H1 (cell line): ENCODE measurements around the gene AGGF1. TPM values are rescaled to one million over a fixed set of nuclear protein-coding genes. Genes with fewer than 3 reads are reported as not detected.

Experiments used
- CTCF ChIA-PET: fragments of 300-600 bp; sonication (Branson Sonifier 250); formaldehyde crosslinking; loops from one replicate; lab custom pipeline; 2021; ENCODE audit not compliant: partially characterized antibody; lab: Charles Lee
- POLR2A ChIA-PET: fragments of 300-600 bp; sonication (Branson Sonifier 250); formaldehyde crosslinking; loops from one replicate; lab custom pipeline; 2021; ENCODE audit warnings: inconsistent platforms; ENCODE audit not compliant: partially characterized antibody; lab: Charles Lee
- DNase-seq, 2 experiments: peaks; one replicate each; pipeline versions ENCODE4 v3.0.0 to v3.0.0-alpha.2; 2010 to 2022; ENCODE audit warnings: low spot score in 2 of 2, low read depth in 1 of 2, mixed read lengths in 1 of 2
- FAIRE-seq: peaks from 2 replicates; lab custom pipeline; 2011; peaks lifted over from hg19 to GRCh38; lab: Jason Lieb, UNC
- H2AFZ ChIP-seq: 2 replicates; pipeline ENCODE4 v1.8.1; 2012; ENCODE audit warnings: low read length, inconsistent platforms
- H2AK5ac ChIP-seq: 2 replicates; pipeline ENCODE4 v1.6.1; 2013; ENCODE audit warnings: low read depth, low read length
- H2BK120ac ChIP-seq: replicated peaks from 2 replicates; pipeline ENCODE3; 2013; ENCODE audit warnings: low read depth, low read length, inconsistent platforms
- H2BK12ac ChIP-seq: 2 replicates; pipeline ENCODE4 v1.6.1; 2013; ENCODE audit warnings: low read depth, low read length
- H2BK15ac ChIP-seq: 2 replicates; pipeline ENCODE4 v1.6.1; 2013; ENCODE audit warnings: low read length
- H2BK20ac ChIP-seq: 2 replicates; pipeline ENCODE4 v1.6.1; 2013; ENCODE audit warnings: low read length
- H2BK5ac ChIP-seq: 2 replicates; pipeline ENCODE4 v1.6.1; 2013; ENCODE audit warnings: low read depth, low read length
- H3K14ac ChIP-seq: 2 replicates; pipeline ENCODE4 v1.6.1; 2013; ENCODE audit warnings: inconsistent platforms; ENCODE audit not compliant: insufficient read length
- H3K18ac ChIP-seq: 2 replicates; pipeline ENCODE4 v1.6.1; 2013; ENCODE audit warnings: low read length; ENCODE audit errors: extremely low read depth
- H3K23ac ChIP-seq: 2 replicates; pipeline ENCODE4 v1.6.1; 2013; ENCODE audit warnings: inconsistent platforms; ENCODE audit not compliant: insufficient read length
- H3K23me2 ChIP-seq: 2 replicates; pipeline ENCODE4 v1.6.1; 2013; ENCODE audit warnings: low read depth, low read length
- H3K27ac ChIP-seq: 2 replicates; pipeline ENCODE4 v1.6.1; 2011; ENCODE audit warnings: low read depth, low read length, inconsistent platforms
- H3K27me3 ChIP-seq, 4 experiments: replicated peaks in 1 of 4; 1 replicate in 1 of 4; 2 replicates in 3 of 4; pipeline versions ENCODE4 v1.6.1 to v1.8.1; 2011 to 2013; ENCODE audit warnings: low read length in 3 of 4, mild to moderate bottlenecking in 3 of 4, inconsistent platforms in 2 of 4, mixed read lengths in 2 of 4, moderate library complexity in 1 of 4; ENCODE audit not compliant: control insufficient read depth in 3 of 4, insufficient read depth in 3 of 4; ENCODE audit errors: extremely low read depth in 1 of 4
- H3K36me3 ChIP-seq, 4 experiments: 2 replicates each; pipeline versions ENCODE4 v1.6.1 to v1.8.1; 2011 to 2013; ENCODE audit warnings: mild to moderate bottlenecking in 4 of 4, low read length in 3 of 4, moderate library complexity in 2 of 4, control low read depth in 1 of 4, inconsistent platforms in 1 of 4; ENCODE audit not compliant: insufficient read depth in 4 of 4, control insufficient read depth in 2 of 4
- H3K4ac ChIP-seq: replicated peaks from 2 replicates; pipeline ENCODE3; 2013; ENCODE audit warnings: low read length, low read depth, mixed read lengths, inconsistent platforms; ENCODE audit not compliant: insufficient read length
- H3K4me1 ChIP-seq, 4 experiments: replicated peaks in 1 of 4; 1 replicate in 1 of 4; 2 replicates in 3 of 4; pipeline versions ENCODE4 v1.6.1 to v1.8.1; 2011 to 2013; ENCODE audit warnings: low read length in 3 of 4, inconsistent platforms in 2 of 4, mixed read lengths in 1 of 4; ENCODE audit not compliant: insufficient read depth in 4 of 4, control insufficient read depth in 3 of 4
- H3K4me2 ChIP-seq, 2 experiments: 2 replicates each; pipeline versions ENCODE4 v1.6.1 to v1.8.1; 2011 to 2013; ENCODE audit warnings: low read depth in 2 of 2, low read length in 2 of 2, control low read depth in 1 of 2, inconsistent platforms in 1 of 2, mild to moderate bottlenecking in 1 of 2; ENCODE audit not compliant: insufficient read depth in 1 of 2
- H3K4me3 ChIP-seq, 4 experiments: fragments of 200-600, 300-600 bp in 1 of 4; sonication (generic), shearing (Covaris generic), sonication (Bioruptor Twin) in 1 of 4; 2 replicates each; pipeline versions ENCODE4 v1.5.1 to v1.8.1; 2011 to 2016; ENCODE audit warnings: low read length in 4 of 4, low read depth in 3 of 4, control low read depth in 2 of 4, inconsistent platforms in 2 of 4, mild to moderate bottlenecking in 2 of 4, mixed read lengths in 1 of 4, moderate library complexity in 1 of 4; ENCODE audit not compliant: insufficient read depth in 2 of 4; ENCODE audit errors: extremely low read depth in 1 of 4
- H3K56ac ChIP-seq: replicated peaks from 2 replicates; pipeline ENCODE3; 2013; ENCODE audit warnings: low read depth, mild to moderate bottlenecking, mixed read lengths, low read length, inconsistent platforms; ENCODE audit not compliant: insufficient read length
- H3K79me1 ChIP-seq: 2 replicates; pipeline ENCODE4 v1.6.1; 2013; ENCODE audit warnings: low read depth, low read length, control low read depth
- H3K79me2 ChIP-seq, 2 experiments: 2 replicates each; pipeline versions ENCODE4 v1.6.1 to v1.8.1; 2012 to 2013; ENCODE audit warnings: low read length in 2 of 2, mild to moderate bottlenecking in 2 of 2, inconsistent platforms in 1 of 2; ENCODE audit not compliant: insufficient read depth in 2 of 2, control insufficient read depth in 1 of 2
- H3K9ac ChIP-seq, 4 experiments: replicated peaks in 1 of 4; 1 replicate in 1 of 4; 2 replicates in 3 of 4; pipeline versions ENCODE4 v1.6.1 to v1.8.1; 2011 to 2013; ENCODE audit warnings: low read depth in 3 of 4, low read length in 3 of 4, control low read depth in 2 of 4, mild to moderate bottlenecking in 2 of 4, moderate library complexity in 2 of 4, inconsistent platforms in 1 of 4; ENCODE audit errors: extremely low read depth in 1 of 4
- H3K9me3 ChIP-seq, 2 experiments: 2 replicates each; pipeline versions ENCODE4 v1.6.1 to v1.8.1; 2012 to 2013; ENCODE audit warnings: mild to moderate bottlenecking in 2 of 2, moderate library complexity in 2 of 2, control low read depth in 1 of 2, inconsistent platforms in 1 of 2, low read depth in 1 of 2, low read length in 1 of 2, mixed read lengths in 1 of 2; ENCODE audit not compliant: insufficient read depth in 2 of 2
- H4K20me1 ChIP-seq, 2 experiments: replicated peaks in 1 of 2; 2 replicates each; pipeline versions ENCODE3 to v1.8.1; 2011 to 2013; ENCODE audit warnings: inconsistent platforms in 2 of 2, low read length in 2 of 2, mild to moderate bottlenecking in 1 of 2; ENCODE audit not compliant: insufficient read depth in 2 of 2, control insufficient read depth in 1 of 2
- H4K5ac ChIP-seq: 2 replicates; pipeline ENCODE4 v1.6.1; 2013; ENCODE audit warnings: low read length, low read depth, mixed read lengths, inconsistent platforms; ENCODE audit not compliant: insufficient read length
- H4K8ac ChIP-seq: 2 replicates; pipeline ENCODE4 v1.8.0; 2013; ENCODE audit warnings: mild to moderate bottlenecking, moderate library complexity, low read length, inconsistent platforms; ENCODE audit not compliant: insufficient read depth; ENCODE audit errors: extremely low read depth
- H4K91ac ChIP-seq: replicated peaks from 2 replicates; pipeline ENCODE3; 2013; ENCODE audit warnings: low read length, mixed read lengths, inconsistent platforms; ENCODE audit not compliant: insufficient read length
- ATF2 ChIP-seq: IDR thresholded peaks from 2 replicates; pipeline ENCODE4 v1.6.1; 2012; ENCODE audit warnings: low read length, inconsistent platforms
- CHD1 ChIP-seq: IDR thresholded peaks from 2 replicates; pipeline ENCODE4 v1.6.1; 2012; ENCODE audit warnings: low read depth, low read length, improper control_type of control experiment
- CTBP2 ChIP-seq: IDR thresholded peaks from 2 replicates; pipeline ENCODE4 v1.7.0; 2011; ENCODE audit warnings: borderline replicate concordance, mild to moderate bottlenecking, moderate library complexity, mixed read lengths, low read length; ENCODE audit not compliant: insufficient read depth, insufficient read length
- MAFK ChIP-seq: IDR thresholded peaks from 2 replicates; pipeline ENCODE4 v1.6.1; 2012; ENCODE audit warnings: low read depth, mild to moderate bottlenecking, improper control_type of control experiment, low read length
- NANOG ChIP-seq: IDR thresholded peaks from 2 replicates; pipeline ENCODE4 v1.6.1; 2011; ENCODE audit warnings: low read length, low read depth, mild to moderate bottlenecking, inconsistent platforms; ENCODE audit not compliant: insufficient read depth, poor library complexity, severe bottlenecking
- TEAD4 ChIP-seq: IDR thresholded peaks from 2 replicates; pipeline ENCODE4 v1.6.1; 2012; ENCODE audit warnings: low read depth, low read length, inconsistent platforms, mixed read lengths
- WGBS, 2 experiments: shearing (Covaris generic) in 1 of 2; methylation state at CpG; one replicate each; pipeline versions ENCODE4 v1.1.6 to v1.1.7; 2013 to 2015; ENCODE audit warnings: low lambda C conversion rate in 2 of 2, mixed read lengths in 2 of 2, inconsistent platforms in 1 of 2, low coverage in 1 of 2, missing lambda C conversion rate in 1 of 2; ENCODE audit not compliant: insufficient replicate concordance in 2 of 2, insufficient coverage in 1 of 2, insufficient read length in 1 of 2; ENCODE audit errors: extremely low coverage in 1 of 2, missing lambda C conversion rate in 1 of 2; 5-methylcytosine and 5-hydroxymethylcytosine counted together
- polyA plus RNA-seq, 7 experiments: library from polyadenylated mRNA; depleted of rRNA in 3 of 7; stranded (reverse) in 5 of 7; unstranded in 2 of 7; fragments of >200 nt in 5 of 7; fragments of 200-250 nt in 2 of 7; gene quantifications; 1 replicate in 5 of 7; 2 replicates in 1 of 7; 4 replicates in 1 of 7; pipeline versions ENCODE4 v1.2.1 to v1.2.3, GENCODE V29; 2011 to 2013; ENCODE audit warnings: missing spikeins in 2 of 7, mixed read lengths in 2 of 7
- total RNA-seq: library from RNA; stranded (reverse); fragmentation: NEBNext Ultra II Directional; extraction: Animal tissue kit (Norgen Biotek cat#: 25700); gene quantifications from 2 replicates; pipeline ENCODE4 v1.2.1, GENCODE V29; 2021

AGGF1 gene
- total and polyA plus RNA-seq, 2 of the 8 experiments (the other 6 are each of a cell fraction or from before 2014, with no cell fraction given): 7.3 to 19.0 TPM

DNA sequence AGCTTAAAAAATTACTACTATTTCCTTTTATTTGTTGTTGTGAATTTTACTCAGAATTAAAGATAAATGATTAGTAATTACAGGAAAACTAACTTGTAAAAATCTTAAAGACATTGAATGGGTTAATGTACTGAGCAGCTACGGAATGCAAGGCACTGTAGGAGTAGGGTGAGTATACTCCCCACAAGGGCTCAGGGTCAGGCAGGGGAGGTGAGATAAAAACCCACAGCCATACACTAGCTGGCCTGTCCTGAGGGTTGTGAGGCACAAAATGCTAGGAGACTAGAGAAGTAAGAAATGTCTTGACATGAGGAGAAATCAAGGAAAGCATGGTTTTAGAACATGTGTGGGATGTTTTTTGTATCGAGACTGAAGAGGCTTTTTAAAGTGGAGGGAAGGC, 43.5 kb downstream of the AGGF1 start:
- no peak overlapping the region for H4K5ac ChIP-seq
- 86% methylated on average over 2 of the region's 2 CpGs; no CpG with 5 or more reads in 1 of the 2 experiments for WGBS, 2 experiments
- no peak overlapping the region for H3K23ac ChIP-seq
- H3K79me2 ChIP-seq: no peaks in the 10 kb centered on the region
- H3K36me3 ChIP-seq: no peaks in the 10 kb centered on the region
- no peak overlapping the region for H2AK5ac ChIP-seq
- no peaks in the 10 kb centered on the region for H3K9me3 ChIP-seq
- ChIA-PET CTCF (no interaction called here), POLR2A (interaction anchor here (1.0 to 2.0 kb wide), 4 partner anchors 9 to 84 kb away, joined by 3 to 8 read pairs (median 4); partner anchors contain the start of gene ZBED3)
- FAIRE-seq (no peak), DNase-seq (no peak)
- no peak overlapping the region for H3K4me3 ChIP-seq
- no peaks in the 10 kb centered on the region; a peak in 2 of 7 replicates for H3K4me1 ChIP-seq
- no peak overlapping the region for H3K27ac ChIP-seq
- H3K4ac ChIP-seq: no peak overlapping the region
- no peaks in the 10 kb centered on the region for H3K79me1 ChIP-seq
- no peaks in the 10 kb centered on the region for H4K20me1 ChIP-seq
- no peak overlapping the region; a peak in 1 of 7 replicates for H3K9ac ChIP-seq
- H2BK12ac ChIP-seq: no peak overlapping the region
- H3K23me2 ChIP-seq: peaks cover 4% of the 10 kb centered on the region; the same call in 1 of the 2 replicates
- H3K4me2 ChIP-seq: no peak overlapping the region
- H2BK15ac ChIP-seq: no peak overlapping the region
- H4K8ac ChIP-seq: no peak overlapping the region
- no peak overlapping the region for H2BK120ac ChIP-seq
- peaks cover 0 to 4% (median 2%) of the 10 kb centered on the region in 4 experiments; a peak in 2 of 7 replicates for H3K27me3 ChIP-seq
- H2AFZ ChIP-seq: no peak overlapping the region
- H3K18ac ChIP-seq: no peak overlapping the region
- no peak overlapping the region for H2BK20ac ChIP-seq
- no peak overlapping the region for H2BK5ac ChIP-seq
- H3K56ac ChIP-seq: no peak overlapping the region
- no peak overlapping the region for H4K91ac ChIP-seq
- H3K14ac ChIP-seq: no peak overlapping the region
- TF ChIP-seq MAFK: no peak
- no peak for TF ChIP-seq CHD1
- TF ChIP-seq TEAD4: no peak
- TF ChIP-seq CTBP2: no peak
- no peak for TF ChIP-seq ATF2
- no peak for TF ChIP-seq NANOG
